Esophagus mucosa (tissue), 1 donor: ENCODE measurements around the gene LIG4. TPM values are rescaled to one million over a fixed set of nuclear protein-coding genes. Genes with fewer than 3 reads are reported as not detected.
"Not testable (repeated sequence)": the region's sequence is repeated elsewhere in the genome, so short reads cannot be mapped to it uniquely, and the experiment has no call there.

Experiments
- ATAC-seq: fragments of 200-7000 bp; cut with Tn5 transposase; one replicate; pipeline ENCODE4 v1.9.1; 2020
- total RNA-seq: library from RNA; stranded (reverse); gene quantifications from one replicate; pipeline ENCODE4 v1.2.4, GENCODE V29; 2023
- donor health status: DM: yes; HTN: yes; CAD: no.

Gene LIG4
- total RNA-seq = 4.6 TPM

DNA sequence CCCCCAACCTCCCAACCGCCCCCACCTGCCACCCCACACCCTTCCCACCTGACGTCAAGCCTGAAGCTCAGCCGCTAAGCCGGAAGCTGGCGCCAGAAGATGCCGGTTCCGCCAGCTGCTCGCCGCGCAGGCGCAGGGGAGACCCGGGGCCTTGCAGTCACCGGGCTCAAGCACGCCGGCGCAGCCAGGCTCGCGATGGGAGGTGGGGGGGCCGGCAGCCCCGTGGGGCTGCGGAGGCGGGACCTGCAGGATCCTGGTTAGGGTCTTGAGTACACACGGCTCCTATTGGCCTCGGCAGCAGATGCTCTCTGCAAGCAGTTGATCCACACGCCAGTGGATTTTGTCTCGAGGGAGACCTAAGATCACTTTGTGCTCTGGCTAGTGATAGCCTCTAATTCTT is at the start of gene LIG4:
LIG4 (minus strand) TSS at position 101 of the 400 bp plus-strand sequence. CDS start 4,268 bp downstream, outside the sequence.
- peak; percentile 81 for ATAC-seq

DNA sequence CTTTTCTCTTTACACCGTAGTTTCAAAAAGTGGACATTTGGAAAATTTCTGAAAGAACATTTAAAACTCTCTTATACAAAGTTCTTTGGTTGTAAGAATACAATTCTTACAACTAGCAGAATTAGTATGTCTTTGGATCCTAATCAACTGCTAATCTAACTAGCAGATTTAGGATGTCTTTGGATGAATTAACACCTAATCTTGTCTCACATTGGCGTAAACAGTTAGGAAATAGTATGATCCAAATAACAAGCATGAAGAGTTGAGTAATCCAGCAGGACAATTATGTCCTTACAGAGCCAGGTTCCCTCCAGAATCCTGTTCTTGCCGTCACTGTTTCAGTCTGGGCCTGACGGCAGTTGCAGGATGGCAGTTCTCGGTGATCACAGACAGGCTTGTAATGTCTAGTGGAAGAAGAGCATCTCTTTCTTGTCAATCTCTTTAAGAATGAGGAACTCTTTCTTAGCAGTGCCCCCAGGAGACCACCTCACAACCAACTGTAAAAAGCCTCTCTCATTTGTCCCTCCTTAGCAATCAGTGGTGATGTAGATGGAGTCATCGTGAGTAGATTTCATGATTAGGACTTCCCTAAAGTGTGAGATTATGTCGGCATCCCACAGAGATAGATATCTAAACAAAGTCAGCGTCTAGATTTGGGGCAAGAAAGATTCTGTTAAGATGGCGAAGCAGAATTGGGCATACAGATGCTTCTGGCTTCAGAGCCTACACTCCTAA is 48.5 kb upstream of the LIG4 start:
- no peak for ATAC-seq

- ATAC-seq = no peak
These were observed 41.9 kb upstream of the LIG4 start for GRCh38 chr13:108257248-108257647.

DNA sequence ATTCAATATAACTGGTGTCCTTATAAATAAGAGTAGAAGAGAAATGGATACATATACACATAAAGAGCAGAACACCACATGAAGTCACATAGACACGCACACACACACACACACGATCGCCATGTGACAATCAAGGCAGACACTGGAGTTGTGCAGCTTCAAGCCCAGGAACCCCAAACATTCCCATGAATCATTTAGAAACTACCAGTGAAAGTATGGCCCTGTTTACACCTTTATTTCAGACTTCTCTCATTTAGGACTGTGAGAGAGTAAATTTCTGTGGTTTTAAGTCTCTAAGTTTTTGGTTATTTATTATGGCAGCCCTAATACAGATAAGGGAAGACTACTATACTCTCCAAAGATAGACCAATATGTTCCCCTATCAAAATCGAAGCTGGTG is 33.8 kb upstream of the LIG4 start:
- no peak for ATAC-seq

- no peak for ATAC-seq
These were observed 15.0 kb upstream of the LIG4 start for GRCh38 chr13:108230377-108230776.

GRCh38 chr13:108227651-108228272 is 12.4 kb upstream of the LIG4 start:
- no peak for ATAC-seq

- no peak for ATAC-seq
These were observed 10.8 kb upstream of the LIG4 start for GRCh38 chr13:108226184-108226583.

- no peak for ATAC-seq
These were observed 10.1 kb upstream of the LIG4 start for GRCh38 chr13:108225440-108225839.

- no peak for ATAC-seq
These were observed 8.6 kb upstream of the LIG4 start for GRCh38 chr13:108223687-108224503.

DNA sequence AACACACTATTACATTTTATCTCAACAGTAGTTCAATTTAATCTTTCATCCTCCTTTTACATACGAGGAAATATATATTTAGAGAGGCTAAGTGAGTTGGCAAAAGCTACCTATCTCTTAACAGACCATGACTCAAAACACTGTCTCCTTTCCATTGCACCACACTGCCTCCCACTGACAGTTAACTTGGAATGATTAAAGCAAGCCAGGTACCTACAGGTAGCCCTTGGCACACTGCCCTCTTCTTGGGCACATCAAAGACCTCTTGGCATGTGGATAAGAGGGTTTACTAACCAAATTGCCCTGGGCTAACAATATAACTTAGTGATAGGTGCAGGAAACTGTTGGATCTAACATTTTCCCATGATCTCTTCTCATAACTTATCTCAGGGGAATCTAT is 4.7 kb upstream of the LIG4 start:
- peak; percentile 19 for ATAC-seq

- peak; percentile 85 for ATAC-seq
These were observed 3.0 kb upstream of the LIG4 start, which contains the start of gene ABHD13 for GRCh38 chr13:108218044-108218974. Gene ABHD13 (plus strand): TSS chr13:108218392. CDS start chr13:108229219, 10,827 bp downstream.

- ATAC-seq = not testable (repeated sequence)
These were observed 2.1 kb upstream of the LIG4 start for GRCh38 chr13:108217307-108218043.

DNA sequence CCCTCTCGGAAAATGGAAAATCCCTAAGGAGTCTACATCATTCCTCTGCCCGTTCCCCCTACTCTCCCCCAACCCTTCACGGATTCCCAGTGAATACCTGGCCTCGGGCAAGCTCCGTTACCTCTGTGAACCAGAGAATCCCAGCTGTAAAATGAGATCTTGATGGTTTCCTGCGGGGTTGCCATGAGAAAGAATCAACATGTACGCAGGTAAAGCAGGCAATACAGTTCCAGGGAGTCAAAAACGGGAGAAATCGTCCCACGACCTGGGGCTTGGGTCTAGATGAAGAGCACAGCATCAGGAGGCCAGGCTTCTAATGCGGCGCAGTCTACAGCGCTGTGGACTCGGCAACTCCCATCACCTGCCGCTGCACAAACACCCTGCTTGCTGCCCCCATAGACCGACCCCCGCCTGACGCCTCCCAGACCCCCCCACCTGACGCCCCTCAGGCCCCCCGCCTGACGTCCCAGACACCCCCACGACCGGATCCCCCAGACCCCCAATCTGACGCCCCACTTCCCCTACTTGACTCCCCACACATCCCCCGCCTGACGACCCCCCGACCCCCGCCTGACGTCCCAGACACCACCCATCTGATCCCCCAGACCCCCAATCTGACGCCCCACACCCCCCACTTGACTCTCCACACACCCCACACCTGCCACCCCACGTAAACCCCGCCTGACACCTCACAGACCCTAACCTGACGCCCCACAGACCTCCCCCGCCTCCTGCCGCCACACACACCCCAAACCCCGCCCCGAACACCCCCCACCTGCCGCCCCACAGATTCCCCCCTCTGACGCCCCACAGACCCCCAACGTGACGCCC is 680 bp downstream of the LIG4 start:
- peak; percentile 6 for ATAC-seq

- ATAC-seq = peak; percentile 40
These were observed 1.4 kb downstream of the LIG4 start for GRCh38 chr13:108213946-108214345.

DNA sequence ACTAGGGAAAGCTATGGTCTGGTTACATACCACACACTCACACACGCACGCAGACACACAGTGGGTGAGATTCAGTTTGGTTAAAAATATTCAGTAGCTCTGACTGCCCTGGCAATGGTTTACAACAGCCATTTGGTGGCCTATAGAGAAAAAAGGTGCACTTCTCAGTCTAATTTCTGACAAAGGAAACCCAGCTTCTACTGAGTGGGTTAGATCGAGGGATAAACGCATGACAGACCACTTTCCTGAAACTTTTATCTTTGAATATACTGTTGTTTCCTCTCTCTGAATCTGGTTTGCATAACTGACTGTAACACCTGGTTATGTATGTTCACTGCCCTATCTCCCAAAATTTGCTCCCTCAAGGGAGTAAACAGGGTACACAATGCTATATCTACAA is 2.5 kb downstream of the LIG4 start:
- ATAC-seq = no peak

DNA sequence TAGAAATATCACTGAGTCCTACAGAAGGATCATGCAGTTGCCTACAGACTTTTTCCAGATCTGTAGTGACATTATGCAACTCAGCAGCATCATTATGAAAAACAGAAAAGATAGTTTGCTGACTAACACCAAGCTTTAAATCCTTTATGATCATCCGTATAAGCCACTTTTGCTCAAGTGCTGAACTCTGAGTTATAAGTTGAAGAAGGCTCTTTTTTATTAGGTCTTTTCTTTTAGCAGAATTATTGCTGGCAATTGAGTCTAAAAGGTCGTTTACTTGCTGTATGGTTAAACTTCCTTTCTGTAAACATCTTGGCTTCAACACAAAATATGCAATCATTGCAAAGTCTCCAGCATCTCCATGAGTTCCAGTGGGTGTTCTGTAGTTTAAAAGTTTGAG is 4.8 kb downstream of the LIG4 start:
- ATAC-seq = no peak

- no peak for ATAC-seq
These were observed 14.4 kb downstream of the LIG4 start for GRCh38 chr13:108200781-108201398.

GRCh38 chr13:108195861-108196260 is 19.5 kb downstream of the LIG4 start:
- no peak for ATAC-seq

GRCh38 chr13:108195146-108195545 is 20.2 kb downstream of the LIG4 start:
- ATAC-seq = no peak

- ATAC-seq = no peak
These were observed 20.9 kb downstream of the LIG4 start for GRCh38 chr13:108194435-108194936.
